Keratinocyte (primary cell): ENCODE results near the gene IL17C.

Experiments used
- CTCF ChIP-seq, 3 experiments: IDR thresholded peaks in 1 of 3; conservative IDR thresholded peaks in 1 of 3; optimal IDR thresholded peaks in 1 of 3; 2 replicates in 2 of 3; 3 replicates in 1 of 3; pipeline versions ENCODE3 to v1.5.1; 2011; ENCODE audit warnings: low read length in 3 of 3, mild to moderate bottlenecking in 3 of 3, moderate library complexity in 2 of 3, control low read depth in 1 of 3, inconsistent platforms in 1 of 3; ENCODE audit not compliant: insufficient read depth in 2 of 3; ENCODE audit errors: extremely low read depth in 1 of 3
- EZH2 ChIP-seq: IDR thresholded peaks from one replicate; pipeline ENCODE4 v1.6.1; 2012; ENCODE audit warnings: inconsistent platforms, mild to moderate bottlenecking, low read length, moderate library complexity

GRCh38 chr16:88635671-88636319 lies 2.6 kb upstream of the IL17C start:
- TF ChIP-seq CTCF (optimal IDR thresholded peaks at IDR 0.05 in 1 of 3, IDR thresholded peaks at IDR 0.05 in 1 of 3, conservative IDR thresholded peaks at IDR 0.05 in 1 of 3; ENCODE audit: extremely low read depth in 1 of 3, insufficient read depth in 2 of 3, low read length in 3 of 3) (no peak), EZH2 (no peak)
